SK-N-SH (cell line): ENCODE measurements around the gene SLC16A11. TPM values are rescaled to one million over a fixed set of nuclear protein-coding genes. Genes with fewer than 3 reads are reported as not detected.

Experiments
- CTCF ChIA-PET: fragments of 300-600, 350-600 bp; formaldehyde crosslinking; extraction: SDS; loops from one replicate; lab custom pipeline; 2021; lab: Yijun Ruan, JAX
- POLR2A ChIA-PET: fragments of 350-600 bp; sonication (Branson Sonifier 250); formaldehyde crosslinking; extraction: SDS; loops from one replicate; lab custom pipeline; 2020; ENCODE audit warnings: antibody characterized with exemption, inconsistent platforms; lab: Yijun Ruan, JAX
- DNase-seq: peaks from one replicate; pipeline ENCODE4 v3.0.0; 2012
- H2AFZ ChIP-seq: fragments of 200-600 bp; sonication (generic); 2 replicates; pipeline ENCODE4 v1.8.1; 2016; ENCODE audit warnings: antibody characterized with exemption, mild to moderate bottlenecking, low read depth
- H3F3A ChIP-seq: fragments of 200-600 bp; sonication (generic); replicated peaks from 2 replicates; pipeline ENCODE3; 2016; ENCODE audit warnings: antibody characterized with exemption, mild to moderate bottlenecking; ENCODE audit not compliant: insufficient read depth
- H3K27ac ChIP-seq, 2 experiments: fragments of 200-500 bp in 1 of 2; fragments of 200-600 bp in 1 of 2; sonication (Bioruptor generic) in 1 of 2; sonication (generic), shearing (Covaris generic) in 1 of 2; 2 replicates each; pipeline versions ENCODE4 v1.5.1 to v1.6.1; 2014 to 2016; ENCODE audit warnings: low read depth in 2 of 2, inconsistent platforms in 1 of 2, low read length in 1 of 2, mild to moderate bottlenecking in 1 of 2, mixed read lengths in 1 of 2
- H3K27me3 ChIP-seq: fragments of 200-600 bp; sonication (generic), shearing (Covaris generic); 2 replicates; pipeline ENCODE4 v1.6.1; 2016; ENCODE audit warnings: mixed run types; ENCODE audit not compliant: insufficient read depth
- H3K36me3 ChIP-seq, 2 experiments: fragments of 200-500 bp in 1 of 2; fragments of 200-600 bp in 1 of 2; sonication (Bioruptor generic) in 1 of 2; sonication (generic) in 1 of 2; replicated peaks in 1 of 2; 2 replicates each; pipeline versions ENCODE3 to v1.5.1; 2014 to 2016; ENCODE audit warnings: low read length in 1 of 2, mild to moderate bottlenecking in 1 of 2; ENCODE audit not compliant: insufficient read depth in 2 of 2, control insufficient read depth in 1 of 2
- H3K4me1 ChIP-seq, 2 experiments: fragments of 200-500 bp in 1 of 2; fragments of 200-600 bp in 1 of 2; sonication (Bioruptor generic) in 1 of 2; sonication (generic), shearing (Covaris generic) in 1 of 2; 2 replicates each; pipeline versions ENCODE4 v1.5.1 to v1.6.1; 2014 to 2016; ENCODE audit warnings: low read depth in 1 of 2, low read length in 1 of 2, mixed run types in 1 of 2; ENCODE audit not compliant: insufficient read depth in 2 of 2, control insufficient read depth in 1 of 2
- H3K4me2 ChIP-seq: fragments of 200-600 bp; sonication (generic), shearing (Covaris generic); 2 replicates; pipeline ENCODE4 v1.6.1; 2017; ENCODE audit warnings: mixed run types
- H3K4me3 ChIP-seq, 2 experiments: fragments of 200-500 bp in 1 of 2; fragments of 200-600 bp in 1 of 2; sonication (Bioruptor generic) in 1 of 2; sonication (generic), shearing (Covaris generic) in 1 of 2; 2 replicates each; pipeline versions ENCODE4 v1.5.1 to v1.8.1; 2014 to 2016; ENCODE audit warnings: low read depth in 2 of 2, inconsistent platforms in 1 of 2, low read length in 1 of 2, mild to moderate bottlenecking in 1 of 2, mixed read lengths in 1 of 2, moderate library complexity in 1 of 2
- H3K79me2 ChIP-seq: fragments of 200-600 bp; sonication (generic); 2 replicates; pipeline ENCODE4 v1.8.1; 2017; ENCODE audit warnings: mild to moderate bottlenecking; ENCODE audit not compliant: insufficient read depth
- H3K9ac ChIP-seq: fragments of 200-600 bp; sonication (generic); 2 replicates; pipeline ENCODE4 v1.6.1; 2017; ENCODE audit warnings: mixed run types
- H3K9me2 ChIP-seq: fragments of 200-600 bp; sonication (generic); 2 replicates; pipeline ENCODE4 v1.6.1; 2017; ENCODE audit warnings: mixed run types
- H3K9me3 ChIP-seq: fragments of 200-600 bp; sonication (generic); 2 replicates; pipeline ENCODE4 v1.6.1; 2017; ENCODE audit warnings: mixed run types, mild to moderate bottlenecking, moderate library complexity
- H4K20me1 ChIP-seq: fragments of 200-600 bp; sonication (generic); 2 replicates; pipeline ENCODE4 v1.6.1; 2017; ENCODE audit warnings: mild to moderate bottlenecking, mixed run types; ENCODE audit not compliant: insufficient read depth
- CHD2 ChIP-seq: fragments of 150-350 bp; IDR thresholded peaks from 2 replicates; pipeline ENCODE4 v1.6.1; 2018; ENCODE audit warnings: low read length; ENCODE audit not compliant: partially characterized antibody
- ELF1 ChIP-seq: IDR thresholded peaks from 2 replicates; pipeline ENCODE4 v1.4.0; 2012
- EZH2phosphoT487 ChIP-seq: fragments of 200-600 bp; sonication (generic); IDR thresholded peaks from 2 replicates; pipeline ENCODE4 v1.6.1; 2017; ENCODE audit warnings: low read depth, mixed run types, mild to moderate bottlenecking, antibody characterized with exemption, moderate library complexity, borderline replicate concordance
- FOXJ3 ChIP-seq: sonication (generic); formaldehyde crosslinking; IDR thresholded peaks from 2 replicates; pipeline ENCODE4 v1.5.1; 2020; ENCODE audit warnings: mild to moderate bottlenecking, missing genetic modification reagents
- FOXM1 ChIP-seq: IDR thresholded peaks from 2 replicates; pipeline ENCODE4 v1.4.0; 2012; ENCODE audit warnings: low read depth, mild to moderate bottlenecking
- GABPA ChIP-seq: IDR thresholded peaks from 2 replicates; pipeline ENCODE4 v1.4.0; 2012; ENCODE audit warnings: low read depth, mild to moderate bottlenecking
- GATA2 ChIP-seq: sonication (generic); formaldehyde crosslinking; IDR thresholded peaks from 2 replicates; pipeline ENCODE4 v1.5.0; 2020; ENCODE audit warnings: mild to moderate bottlenecking, missing genetic modification reagents
- JUND ChIP-seq: IDR thresholded peaks from 2 replicates; pipeline ENCODE4 v1.4.0; 2012
- MEF2A ChIP-seq: IDR thresholded peaks from 2 replicates; pipeline ENCODE4 v1.4.0; 2012; ENCODE audit warnings: low read depth, borderline replicate concordance
- NFIC ChIP-seq: IDR thresholded peaks from 2 replicates; pipeline ENCODE4 v1.4.0; 2012; ENCODE audit warnings: borderline replicate concordance
- NRF1 ChIP-seq: IDR thresholded peaks from 2 replicates; pipeline ENCODE4 v1.6.1; 2012; ENCODE audit warnings: low read depth, mild to moderate bottlenecking, low read length
- POLR2AphosphoS5 ChIP-seq: IDR thresholded peaks from 2 replicates; pipeline ENCODE4 v1.6.1; 2012; ENCODE audit warnings: low read depth, low read length
- RCOR1 ChIP-seq: fragments of 150-350 bp; IDR thresholded peaks from 2 replicates; pipeline ENCODE4 v1.6.1; 2017; ENCODE audit warnings: antibody characterized with exemption, low read length
- RFX5 ChIP-seq: IDR thresholded peaks from 2 replicates; pipeline ENCODE4 v1.6.1; 2012; ENCODE audit warnings: mild to moderate bottlenecking, improper control_type of control experiment, low read length
- RXRA ChIP-seq: IDR thresholded peaks from 2 replicates; pipeline ENCODE4 v1.4.0; 2012; ENCODE audit warnings: low read depth, mild to moderate bottlenecking, borderline replicate concordance
- SIN3A ChIP-seq: IDR thresholded peaks from 2 replicates; pipeline ENCODE4 v1.6.1; 2012; ENCODE audit warnings: low read depth, mild to moderate bottlenecking, low read length, moderate library complexity, borderline replicate concordance
- SMC3 ChIP-seq: IDR thresholded peaks from 2 replicates; pipeline ENCODE4 v1.6.1; 2012; ENCODE audit warnings: low read depth, low read length, improper control_type of control experiment
- TAF1 ChIP-seq: IDR thresholded peaks from 2 replicates; pipeline ENCODE4 v1.6.1; 2012; ENCODE audit warnings: low read depth, mild to moderate bottlenecking, low read length, moderate library complexity, borderline replicate concordance
- TEAD4 ChIP-seq: IDR thresholded peaks from 2 replicates; pipeline ENCODE4 v1.4.0; 2012; ENCODE audit warnings: mild to moderate bottlenecking, borderline replicate concordance; ENCODE audit not compliant: insufficient read depth
- USF2 ChIP-seq: fragments of 150-350 bp; IDR thresholded peaks from 2 replicates; pipeline ENCODE4 v1.6.1; 2017; ENCODE audit warnings: antibody characterized with exemption, low read length, low read depth, borderline replicate concordance
- YY1 ChIP-seq: IDR thresholded peaks from 2 replicates; pipeline ENCODE4 v1.4.0; 2012; ENCODE audit warnings: low read depth, mild to moderate bottlenecking
- WGBS: methylation state at CpG from one replicate; pipeline ENCODE4 v1.1.6; 2017; ENCODE audit warnings: low lambda C conversion rate; 5-methylcytosine and 5-hydroxymethylcytosine counted together
- polyA plus RNA-seq, 3 experiments: library from polyadenylated mRNA; depleted of rRNA; stranded (reverse); fragments of >200 nt; gene quantifications; 2 replicates each; pipeline ENCODE4 v1.2.3, GENCODE V29; 2012
- TF ChIP-seq, protein P1 (sequence below): IDR thresholded peaks from 2 replicates; pipeline ENCODE4 v1.4.0; 2012; ENCODE audit warnings: low read depth
- TF ChIP-seq, protein P2 (sequence below): fragments of 150-350 bp; IDR thresholded peaks from 2 replicates; pipeline ENCODE4 v1.6.1; 2016; ENCODE audit warnings: mild to moderate bottlenecking, low read depth, low read length
- TF ChIP-seq, protein P3 (sequence below): IDR thresholded peaks from 2 replicates; pipeline ENCODE4 v1.4.0; 2012; ENCODE audit warnings: low read depth, borderline replicate concordance
- TF ChIP-seq, protein P4 (sequence below): IDR thresholded peaks from 2 replicates; pipeline ENCODE4 v1.4.0; 2012; ENCODE audit warnings: low read depth, borderline replicate concordance
- TF ChIP-seq, protein P5 (sequence below): fragments of 200-600 bp; sonication (generic); IDR thresholded peaks from 2 replicates; pipeline ENCODE4 v1.6.1; 2017; ENCODE audit warnings: antibody characterized with exemption, mild to moderate bottlenecking, moderate library complexity

SLC16A11 gene
- polyA plus RNA-seq, 1 of the 3 experiments (the other 2 are of a cell fraction) = 0.12 TPM

DNA sequence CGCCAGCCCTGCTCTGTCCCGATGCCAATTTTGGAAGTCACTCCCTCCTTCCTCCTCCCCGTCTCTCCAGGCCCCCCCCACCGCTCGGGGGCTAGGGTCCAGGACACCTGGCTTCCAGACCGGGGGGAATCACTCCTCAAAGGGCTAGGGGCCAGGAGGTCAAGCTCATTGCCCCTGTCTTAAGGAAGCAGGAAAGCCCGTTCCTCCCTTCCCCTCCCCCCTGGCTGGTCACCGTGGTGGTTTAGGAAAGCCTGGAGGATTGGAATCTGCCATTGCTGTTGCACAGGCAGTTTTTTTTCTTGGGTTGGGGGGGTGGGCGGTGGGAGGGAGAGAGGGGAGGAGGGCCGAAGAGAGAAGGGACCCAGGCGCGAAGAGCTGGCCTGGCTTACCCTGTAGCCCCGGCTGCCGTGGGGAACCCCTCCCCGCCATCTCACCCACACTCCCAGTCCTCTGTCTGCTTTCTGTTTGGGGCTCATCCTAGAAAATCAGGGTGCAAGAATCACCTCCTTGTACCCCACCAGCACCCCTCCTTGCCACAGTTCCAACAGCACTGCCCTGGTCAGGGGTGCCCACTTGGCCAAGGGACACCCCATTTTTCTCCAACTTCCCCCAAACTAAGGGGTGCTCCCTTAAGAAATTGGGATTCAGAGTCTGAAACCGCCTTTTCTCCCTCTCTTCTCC is 23.9 kb downstream of the SLC16A11 start:
- Histone ChIP-seq H3K27ac (peak overlapping the region in 1 of 2 experiments; percentile 90; a peak in 2 of 4 replicates), H3K27me3 (no peaks in the 10 kb centered on the region), H3K4me2 (peak overlapping the region; percentile 78), H3F3A (peaks cover 19% of the 10 kb centered on the region), H3K9me2 (no peaks in the 10 kb centered on the region), H3K9me3 (no peaks in the 10 kb centered on the region), H3K4me1 (peaks cover 9 to 37% of the 10 kb centered on the region in 2 experiments; a peak in 2 of 4 replicates), H3K79me2 (no peaks in the 10 kb centered on the region), H4K20me1 (no peaks in the 10 kb centered on the region), H2AFZ (peak overlapping the region; percentile 100), H3K9ac (peak overlapping the region; percentile 65), H3K4me3 (peak overlapping the region; percentile 50 to 52), H3K36me3 (peaks cover 0 to 7% of the 10 kb centered on the region in 2 experiments)
- ChIA-PET CTCF (interaction anchor here (0.6 to 8.6 kb wide), 7 partner anchors 16 to 1485 kb away, joined by 3 to 64 read pairs (median 24); no protein-coding TSS in a partner anchor), POLR2A (interaction anchor here (0.6 kb wide), 1 partner anchor 16 kb away, joined by 3 read pairs; the partner anchor contains the start of gene SLC16A13)
- peak; percentile 90 for DNase-seq
- WGBS = 8% methylated on average over 12 of the region's 16 CpGs
- TF ChIP-seq TEAD4 (no peak), RCOR1 (no peak), POLR2AphosphoS5 (no peak), RFX5 (no peak), FOXM1 (no peak), SIN3A (no peak), GABPA (no peak), YY1 (no peak), TAF1 (peak; percentile 81; the same call in 1 of the 2 replicates), JUND (no peak), CHD2 (peak; percentile 86), FOXJ3 (CRISPR knock-in tag) (no peak), ELF1 (no peak), SMC3 (no peak), RXRA (no peak), EZH2phosphoT487 (no peak), NFIC (peak; percentile 38; the same call in 1 of the 2 replicates), GATA2 (no peak), USF2 (no peak), MEF2A (no peak), NRF1 (no peak)
- TF ChIP-seq, protein P1, sequence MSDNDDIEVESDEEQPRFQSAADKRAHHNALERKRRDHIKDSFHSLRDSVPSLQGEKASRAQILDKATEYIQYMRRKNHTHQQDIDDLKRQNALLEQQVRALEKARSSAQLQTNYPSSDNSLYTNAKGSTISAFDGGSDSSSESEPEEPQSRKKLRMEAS = no peak
- TF ChIP-seq, protein P2, sequence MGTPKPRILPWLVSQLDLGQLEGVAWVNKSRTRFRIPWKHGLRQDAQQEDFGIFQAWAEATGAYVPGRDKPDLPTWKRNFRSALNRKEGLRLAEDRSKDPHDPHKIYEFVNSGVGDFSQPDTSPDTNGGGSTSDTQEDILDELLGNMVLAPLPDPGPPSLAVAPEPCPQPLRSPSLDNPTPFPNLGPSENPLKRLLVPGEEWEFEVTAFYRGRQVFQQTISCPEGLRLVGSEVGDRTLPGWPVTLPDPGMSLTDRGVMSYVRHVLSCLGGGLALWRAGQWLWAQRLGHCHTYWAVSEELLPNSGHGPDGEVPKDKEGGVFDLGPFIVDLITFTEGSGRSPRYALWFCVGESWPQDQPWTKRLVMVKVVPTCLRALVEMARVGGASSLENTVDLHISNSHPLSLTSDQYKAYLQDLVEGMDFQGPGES = no peak
- TF ChIP-seq, protein P3, sequence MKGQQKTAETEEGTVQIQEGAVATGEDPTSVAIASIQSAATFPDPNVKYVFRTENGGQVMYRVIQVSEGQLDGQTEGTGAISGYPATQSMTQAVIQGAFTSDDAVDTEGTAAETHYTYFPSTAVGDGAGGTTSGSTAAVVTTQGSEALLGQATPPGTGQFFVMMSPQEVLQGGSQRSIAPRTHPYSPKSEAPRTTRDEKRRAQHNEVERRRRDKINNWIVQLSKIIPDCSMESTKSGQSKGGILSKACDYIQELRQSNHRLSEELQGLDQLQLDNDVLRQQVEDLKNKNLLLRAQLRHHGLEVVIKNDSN = no peak
- TF ChIP-seq, protein P4, sequence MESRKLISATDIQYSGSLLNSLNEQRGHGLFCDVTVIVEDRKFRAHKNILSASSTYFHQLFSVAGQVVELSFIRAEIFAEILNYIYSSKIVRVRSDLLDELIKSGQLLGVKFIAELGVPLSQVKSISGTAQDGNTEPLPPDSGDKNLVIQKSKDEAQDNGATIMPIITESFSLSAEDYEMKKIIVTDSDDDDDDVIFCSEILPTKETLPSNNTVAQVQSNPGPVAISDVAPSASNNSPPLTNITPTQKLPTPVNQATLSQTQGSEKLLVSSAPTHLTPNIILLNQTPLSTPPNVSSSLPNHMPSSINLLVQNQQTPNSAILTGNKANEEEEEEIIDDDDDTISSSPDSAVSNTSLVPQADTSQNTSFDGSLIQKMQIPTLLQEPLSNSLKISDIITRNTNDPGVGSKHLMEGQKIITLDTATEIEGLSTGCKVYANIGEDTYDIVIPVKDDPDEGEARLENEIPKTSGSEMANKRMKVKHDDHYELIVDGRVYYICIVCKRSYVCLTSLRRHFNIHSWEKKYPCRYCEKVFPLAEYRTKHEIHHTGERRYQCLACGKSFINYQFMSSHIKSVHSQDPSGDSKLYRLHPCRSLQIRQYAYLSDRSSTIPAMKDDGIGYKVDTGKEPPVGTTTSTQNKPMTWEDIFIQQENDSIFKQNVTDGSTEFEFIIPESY = no peak
- TF ChIP-seq, protein P5, sequence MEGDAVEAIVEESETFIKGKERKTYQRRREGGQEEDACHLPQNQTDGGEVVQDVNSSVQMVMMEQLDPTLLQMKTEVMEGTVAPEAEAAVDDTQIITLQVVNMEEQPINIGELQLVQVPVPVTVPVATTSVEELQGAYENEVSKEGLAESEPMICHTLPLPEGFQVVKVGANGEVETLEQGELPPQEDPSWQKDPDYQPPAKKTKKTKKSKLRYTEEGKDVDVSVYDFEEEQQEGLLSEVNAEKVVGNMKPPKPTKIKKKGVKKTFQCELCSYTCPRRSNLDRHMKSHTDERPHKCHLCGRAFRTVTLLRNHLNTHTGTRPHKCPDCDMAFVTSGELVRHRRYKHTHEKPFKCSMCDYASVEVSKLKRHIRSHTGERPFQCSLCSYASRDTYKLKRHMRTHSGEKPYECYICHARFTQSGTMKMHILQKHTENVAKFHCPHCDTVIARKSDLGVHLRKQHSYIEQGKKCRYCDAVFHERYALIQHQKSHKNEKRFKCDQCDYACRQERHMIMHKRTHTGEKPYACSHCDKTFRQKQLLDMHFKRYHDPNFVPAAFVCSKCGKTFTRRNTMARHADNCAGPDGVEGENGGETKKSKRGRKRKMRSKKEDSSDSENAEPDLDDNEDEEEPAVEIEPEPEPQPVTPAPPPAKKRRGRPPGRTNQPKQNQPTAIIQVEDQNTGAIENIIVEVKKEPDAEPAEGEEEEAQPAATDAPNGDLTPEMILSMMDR = no peak
